Cardiac fibroblast (primary cell): ENCODE results near the gene DCC.

Experiments
- DNase-seq, 2 donors: peaks; one replicate each; pipeline versions ENCODE4 v3.0.0 to v3.0.0-alpha.2; 2010; ENCODE audit warnings: low read depth in 2 of 2
- H3K4me3 ChIP-seq, 2 donors: replicated peaks in 1 of 2; 1 replicate in 1 of 2; 2 replicates in 1 of 2; pipeline ENCODE4 v1.5.1; 2011; ENCODE audit warnings: low read depth in 2 of 2, low read length in 2 of 2, mild to moderate bottlenecking in 2 of 2, moderate library complexity in 1 of 2
- CTCF ChIP-seq: IDR thresholded peaks from one replicate; pipeline ENCODE4 v1.5.1; 2011; ENCODE audit warnings: low read depth, mild to moderate bottlenecking, low read length, inconsistent platforms

The DCC gene

GRCh38 chr18:52323802-52324201, 16.2 kb upstream of the DCC start:
- no peak for TF ChIP-seq CTCF
- H3K4me3 ChIP-seq, result no peak overlapping the region
- no peak for DNase-seq

GRCh38 chr18:52325997-52326396, 14.0 kb upstream of the DCC start:
- TF ChIP-seq CTCF, result no peak
- no peak for DNase-seq
- no peak overlapping the region for H3K4me3 ChIP-seq

GRCh38 chr18:52333860-52334259, 6.1 kb upstream of the DCC start:
- H3K4me3 ChIP-seq, result no peak overlapping the region
- DNase-seq, result no peak

GRCh38 chr18:52334307-52334706, 5.7 kb upstream of the DCC start:
- TF ChIP-seq CTCF, result no peak
- DNase-seq, result no peak
- H3K4me3 ChIP-seq, result no peak overlapping the region

More at GRCh38 chr18:52333860-52334259, 6.1 kb upstream of the DCC start:
- no peak for TF ChIP-seq CTCF

- no peak for TF ChIP-seq CTCF
- peak in 1 of 2 donors; percentile 53 for DNase-seq
- H3K4me3 ChIP-seq, result no peak overlapping the region
Observed at GRCh38 chr18:52334896-52335295, 5.1 kb upstream of the DCC start.

GRCh38 chr18:52337276-52337675, 2.7 kb upstream of the DCC start:
- TF ChIP-seq CTCF, result no peak
- DNase-seq, result no peak

GRCh38 chr18:52340406-52341102, 557 bp downstream of the DCC start:
- peak overlapping the region in 1 of 2 donors; percentile 32 for H3K4me3 ChIP-seq

More at GRCh38 chr18:52337276-52337675, 2.7 kb upstream of the DCC start:
- no peak overlapping the region for H3K4me3 ChIP-seq

More at GRCh38 chr18:52340406-52341102, 557 bp downstream of the DCC start:
- no peak for DNase-seq
- no peak for TF ChIP-seq CTCF
